Activated CD4-positive, alpha-beta T cell treated with anti-CD3 and anti-CD28 coated beads, Interleukin-2, amount 50 U/mL, for 1 hour (primary cell): ENCODE measurements around the gene THYN1.

Experiments
- DNase-seq: peaks from one replicate; pipeline ENCODE4 v3.0.0-alpha.2; 2020

THYN1 gene

GRCh38 chr11:134246100-134246499, 7.1 kb downstream of the THYN1 start:
- DNase-seq, result no peak

GRCh38 chr11:134245434-134245833, 7.7 kb downstream of the THYN1 start:
- DNase-seq, result no peak

GRCh38 chr11:134244593-134244992, 8.6 kb downstream of the THYN1 start:
- peak; percentile 13 for DNase-seq

GRCh38 chr11:134243913-134244312, 9.2 kb downstream of the THYN1 start:
- DNase-seq, result no peak

GRCh38 chr11:134242376-134242775, 10.8 kb downstream of the THYN1 start:
- DNase-seq, result no peak

GRCh38 chr11:134240592-134240991, 12.6 kb downstream of the THYN1 start:
- no peak for DNase-seq

- DNase-seq, result no peak
Measured at GRCh38 chr11:134238956-134239355, 14.2 kb downstream of the THYN1 start.

- DNase-seq, result no peak
Measured at GRCh38 chr11:134237557-134237922, 15.6 kb downstream of the THYN1 start.

- DNase-seq, result no peak
Measured at GRCh38 chr11:134236834-134237556, 16.2 kb downstream of the THYN1 start.

GRCh38 chr11:134235399-134235798, 17.8 kb downstream of the THYN1 start:
- DNase-seq, result no peak

GRCh38 chr11:134233729-134234179, 19.4 kb downstream of the THYN1 start:
- no peak for DNase-seq

- no peak for DNase-seq
Measured at GRCh38 chr11:134231958-134232659, 21.0 kb downstream of the THYN1 start.

GRCh38 chr11:134230339-134230738, 22.8 kb downstream of the THYN1 start:
- no peak for DNase-seq

- no peak for DNase-seq
Measured at GRCh38 chr11:134229126-134229790, 23.9 kb downstream of the THYN1 start.

- DNase-seq, result no peak
Measured at GRCh38 chr11:134228625-134229024, 24.5 kb downstream of the THYN1 start.

GRCh38 chr11:134226806-134227325, 26.3 kb downstream of the THYN1 start:
- DNase-seq, result no peak

- DNase-seq, result peak; percentile 45
Measured at GRCh38 chr11:134224710-134225664, 28.2 kb downstream of the THYN1 start.

GRCh38 chr11:134223836-134224709, 29.1 kb downstream of the THYN1 start, which contains the start of the genes NCAPD3 and VPS26B:
Gene NCAPD3 (minus strand): TSS chr11:134223967. CDS start chr11:134223926, 41 bp downstream.
Gene VPS26B (plus strand): TSS chr11:134224671. CDS start chr11:134225123, 452 bp downstream.
- peak; percentile 96 for DNase-seq

GRCh38 chr11:134223121-134223520, 30.0 kb downstream of the THYN1 start:
- DNase-seq, result no peak

- DNase-seq, result no peak
Measured at GRCh38 chr11:134216816-134217215, 36.3 kb downstream of the THYN1 start.

GRCh38 chr11:134215836-134216235, 37.3 kb downstream of the THYN1 start:
- no peak for DNase-seq
